GOT3 (cell line): ENCODE results near the gene AGBL1.
"Not testable (repeated sequence)": the region's sequence is repeated elsewhere in the genome, so short reads cannot be mapped to it uniquely, and the experiment has no call there.

Experiments used
- DNase-seq: peaks from one replicate; lab custom pipeline; 2025; ENCODE audit warnings: mixed read lengths; lab: John Stamatoyannopoulos, UW

AGBL1 gene

DNA sequence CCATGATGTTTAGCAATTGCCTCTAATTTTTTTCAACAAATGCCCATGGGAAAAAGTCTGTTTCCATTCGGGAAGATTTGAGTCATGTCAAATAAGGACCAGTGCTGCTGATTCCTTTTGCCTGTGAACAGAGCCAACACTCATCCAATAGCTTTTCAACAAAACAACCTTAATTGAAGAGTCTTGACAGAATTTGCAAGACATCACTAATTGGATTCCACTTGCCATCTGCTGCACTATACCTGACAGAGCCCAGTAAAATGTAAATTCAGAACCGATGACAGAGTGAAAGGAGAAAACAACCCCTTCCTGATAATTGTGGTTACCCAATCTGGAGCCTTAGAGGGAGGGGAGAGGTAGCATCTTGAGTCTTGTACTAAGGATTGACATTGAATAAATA is 426.7 kb downstream of the AGBL1 start:
- no peak for DNase-seq

DNA sequence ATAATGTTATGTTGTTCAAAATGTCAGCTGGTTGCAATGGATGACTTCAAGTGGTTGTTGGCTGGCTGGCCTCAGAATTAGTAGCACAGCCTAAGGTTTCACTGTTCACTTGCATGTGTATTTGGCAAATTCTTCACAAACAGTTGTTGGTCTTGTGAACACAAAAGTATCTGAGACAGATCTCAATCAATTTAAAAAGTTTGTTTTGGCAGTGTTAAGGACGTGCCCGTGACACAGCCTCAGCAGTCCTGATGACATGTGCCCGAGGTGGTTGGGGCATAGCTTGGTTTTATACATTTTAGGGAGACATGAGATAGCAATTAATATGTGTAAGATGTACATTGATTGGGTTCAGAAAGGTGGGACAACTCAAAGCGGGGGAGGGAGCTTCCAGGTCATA is 436.0 kb downstream of the AGBL1 start:
- no peak for DNase-seq

DNA sequence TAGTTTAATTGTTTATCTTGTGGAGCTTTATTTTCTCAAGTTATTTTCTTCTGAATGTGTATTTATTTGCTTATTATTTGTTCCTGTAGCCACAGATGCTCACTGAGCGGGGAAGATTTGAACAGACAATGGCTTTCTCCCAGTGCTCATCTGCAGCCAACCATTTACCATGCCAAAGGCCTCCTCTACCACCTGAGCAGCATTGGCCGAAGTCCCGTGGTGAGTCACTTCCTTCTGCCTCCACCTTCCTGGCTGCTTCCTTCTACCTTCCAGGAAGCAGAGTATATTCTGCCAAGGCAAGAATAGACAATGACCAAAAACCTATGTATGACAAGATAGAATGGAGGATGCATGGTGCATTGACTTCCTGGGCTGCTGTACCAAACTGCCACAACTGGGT is 443.1 kb downstream of the AGBL1 start:
- no peak for DNase-seq

DNA sequence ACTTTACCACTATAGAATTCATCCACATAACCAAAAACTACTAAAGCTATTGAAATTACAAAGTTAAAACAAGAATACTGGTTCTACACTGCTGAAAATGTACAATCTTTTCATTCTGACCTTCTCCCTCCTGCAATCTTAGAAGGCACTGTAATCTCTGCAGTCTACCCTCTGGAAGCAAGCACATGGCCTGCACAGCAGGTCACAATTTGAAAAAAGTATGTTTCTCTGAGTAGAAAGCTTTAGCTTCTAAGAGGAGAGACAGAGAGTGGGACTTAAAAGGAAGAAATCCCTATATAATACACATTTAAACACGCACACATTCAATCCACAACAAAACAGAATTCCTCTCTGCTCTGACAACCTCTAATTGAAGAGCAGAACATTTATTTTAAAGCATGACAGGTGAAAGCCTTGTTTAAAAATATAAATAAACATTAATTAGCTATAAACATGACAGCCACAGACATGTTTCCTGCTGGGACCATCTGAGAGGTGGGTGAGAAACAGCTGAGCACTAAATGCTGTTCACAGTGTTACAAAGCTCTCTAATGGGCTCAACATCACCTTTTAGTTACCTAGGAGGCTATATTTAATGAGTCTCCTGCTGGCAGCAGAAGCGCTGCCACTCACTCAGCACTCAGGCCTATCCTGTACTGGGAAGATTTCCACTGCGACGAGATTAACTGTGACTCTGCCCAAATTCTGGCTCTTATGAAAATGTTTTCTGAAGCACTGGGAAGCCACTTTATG is 447.4 kb downstream of the AGBL1 start:
- DNase-seq: no peak

DNA sequence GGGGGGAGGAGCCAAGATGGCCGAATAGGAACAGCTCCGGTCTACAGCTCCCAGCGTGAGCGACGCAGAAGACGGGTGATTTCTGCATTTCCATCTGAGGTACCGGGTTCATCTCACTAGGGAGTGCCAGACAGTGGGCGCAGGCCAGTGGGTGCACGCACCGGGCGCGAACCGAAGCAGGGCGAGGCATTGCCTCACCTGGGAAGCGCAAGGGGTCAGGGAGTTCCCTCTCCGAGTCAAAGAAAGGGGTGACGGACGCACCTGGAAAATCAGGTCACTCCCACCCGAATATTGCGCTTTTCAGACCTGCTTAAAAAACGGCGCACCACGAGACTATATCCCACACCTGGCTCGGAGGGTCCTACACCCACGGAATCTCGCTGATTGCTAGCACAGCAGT is 448.4 kb downstream of the AGBL1 start:
- DNase-seq: not testable (repeated sequence)

DNA sequence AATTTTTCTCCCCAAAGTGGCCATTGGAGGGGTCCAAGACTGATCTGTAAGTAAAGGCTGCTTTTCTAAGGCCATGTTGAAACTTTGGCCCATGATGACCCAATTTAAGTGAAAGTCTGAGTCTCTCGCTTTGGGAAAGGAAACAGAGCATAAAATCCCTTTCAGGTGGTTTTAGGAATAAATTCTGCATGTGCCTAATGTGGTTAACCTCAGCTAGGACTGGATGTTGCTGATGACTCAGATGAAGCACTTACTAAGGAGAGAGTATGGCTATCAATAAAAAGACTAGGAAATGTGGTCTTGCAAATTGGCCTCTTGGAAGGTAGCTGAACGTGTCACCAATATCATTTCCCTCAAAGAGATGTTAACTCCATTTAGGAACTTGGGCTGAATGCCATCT is 458.5 kb downstream of the AGBL1 start:
- no peak for DNase-seq

DNA sequence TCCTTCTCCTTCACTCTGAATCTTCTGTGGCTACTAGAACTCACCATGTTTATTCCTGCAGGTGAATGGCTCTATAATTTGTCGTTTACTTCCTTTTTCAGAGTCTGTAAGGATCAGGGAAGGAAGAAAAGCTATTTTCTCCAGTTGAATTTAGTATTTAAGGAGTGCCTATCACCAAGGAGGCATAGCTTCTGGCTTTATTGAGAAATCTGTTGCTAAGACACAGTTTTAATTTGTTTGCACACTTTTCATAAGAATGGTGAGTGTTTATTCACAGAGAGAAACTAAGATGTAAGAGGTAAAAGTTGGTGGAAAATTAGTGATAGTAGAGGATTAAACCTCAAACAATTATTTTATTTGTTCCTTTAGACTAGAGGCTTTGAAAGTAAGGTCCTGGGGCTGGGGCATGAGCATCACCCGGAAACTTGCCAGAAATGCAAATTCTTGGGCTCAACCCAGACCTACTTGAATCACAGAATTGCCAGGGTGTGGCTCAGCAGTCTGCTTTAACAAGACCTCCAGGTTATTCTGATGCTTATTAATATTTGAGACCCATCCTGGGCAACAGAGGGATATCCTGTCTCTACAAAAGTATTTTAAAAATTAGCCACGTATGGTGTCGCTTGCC is 461.3 kb downstream of the AGBL1 start:
- DNase-seq: no peak

DNA sequence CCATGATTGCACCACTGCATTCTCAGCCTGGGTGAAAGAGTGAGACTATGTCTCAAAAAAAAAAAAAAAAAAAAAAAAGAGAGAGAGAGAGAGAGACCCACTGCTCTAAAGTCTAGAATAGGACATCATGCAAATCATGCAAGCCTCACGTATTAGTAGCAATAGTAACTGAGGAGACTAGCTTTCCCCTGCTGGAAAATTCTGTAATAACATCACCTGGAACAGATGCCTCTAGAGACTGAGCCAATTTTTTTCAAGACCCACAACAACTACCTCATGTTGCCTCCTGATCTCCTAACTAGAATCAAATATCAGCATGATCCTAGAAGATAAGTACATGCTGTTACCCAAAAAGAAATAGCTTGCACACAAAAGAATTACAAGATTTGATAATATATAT is 461.9 kb downstream of the AGBL1 start:
- no peak for DNase-seq

DNA sequence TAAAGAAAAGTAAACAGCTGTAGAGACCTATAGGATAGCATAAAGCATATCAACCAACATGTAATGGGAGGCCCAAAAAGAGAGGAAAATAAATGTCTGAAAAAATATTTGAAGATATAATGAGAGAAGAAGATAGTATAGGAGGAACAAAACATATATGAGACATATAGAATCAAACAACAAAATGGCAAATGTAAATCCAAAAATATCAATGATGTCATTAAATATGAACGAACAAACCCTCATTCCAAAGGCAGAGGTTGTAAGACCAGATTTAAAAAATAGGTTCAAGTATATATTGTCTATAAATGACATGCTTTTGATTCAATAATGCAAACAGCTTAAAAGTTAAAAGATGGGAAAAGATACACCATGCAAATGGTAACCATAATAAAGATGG is 470.4 kb downstream of the AGBL1 start:
- no peak for DNase-seq

DNA sequence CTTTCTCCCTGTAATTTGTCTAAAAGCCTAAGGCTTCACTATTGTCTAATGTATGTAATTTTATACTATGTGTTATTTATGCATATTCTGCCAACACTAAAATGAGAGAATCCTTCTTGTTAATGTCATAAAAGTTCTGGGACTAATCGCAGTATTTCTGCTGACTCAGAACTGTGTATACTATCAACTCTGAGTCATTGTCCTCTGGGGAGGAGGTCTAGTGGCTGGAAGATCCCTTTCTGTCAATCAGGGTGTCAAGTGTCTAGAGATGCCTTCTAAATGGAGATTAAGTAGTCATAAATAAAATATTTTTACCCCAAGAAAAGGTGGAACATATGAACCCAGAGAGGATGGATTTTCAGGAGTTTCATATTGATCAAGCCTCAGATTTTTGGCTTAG is 473.4 kb downstream of the AGBL1 start:
- no peak for DNase-seq

DNA sequence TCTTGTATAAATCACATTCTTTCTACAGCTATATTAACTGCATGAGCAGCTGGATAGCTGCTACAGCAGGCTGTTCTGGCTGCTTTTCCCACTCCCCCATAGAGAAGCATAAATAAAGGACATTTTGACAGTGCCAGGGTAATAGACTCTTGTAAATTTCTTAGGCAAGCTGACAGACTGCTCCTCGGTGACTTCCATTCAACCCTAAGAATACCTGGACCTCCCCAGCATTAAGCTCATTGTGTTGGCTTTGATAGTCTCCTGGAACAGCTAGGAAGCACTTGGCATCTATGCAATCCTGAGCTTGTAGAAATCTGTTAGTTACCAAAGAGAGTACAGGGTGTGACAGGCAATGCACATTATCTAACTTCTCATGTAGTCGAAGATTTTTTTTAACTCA is 475.4 kb downstream of the AGBL1 start:
- no peak for DNase-seq

DNA sequence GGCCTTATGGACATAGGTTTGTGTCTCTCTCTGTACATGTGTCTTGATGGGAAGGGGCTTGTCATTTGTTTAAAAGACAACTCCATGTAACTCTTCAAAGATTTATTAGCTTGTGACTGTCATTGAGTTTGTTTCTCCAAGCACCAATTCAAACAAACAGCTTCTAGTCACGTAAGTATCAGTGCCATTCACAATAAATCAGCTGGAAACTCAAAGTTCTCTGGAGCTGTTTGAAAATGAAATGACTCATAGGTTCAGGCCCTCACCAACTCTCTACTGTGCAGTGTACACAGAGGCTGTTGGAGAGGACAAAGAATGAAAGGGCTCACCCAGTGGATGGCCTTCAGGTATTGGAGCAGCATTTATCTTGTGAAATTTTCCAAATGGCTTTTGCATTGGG is 476.3 kb downstream of the AGBL1 start:
- no peak for DNase-seq

DNA sequence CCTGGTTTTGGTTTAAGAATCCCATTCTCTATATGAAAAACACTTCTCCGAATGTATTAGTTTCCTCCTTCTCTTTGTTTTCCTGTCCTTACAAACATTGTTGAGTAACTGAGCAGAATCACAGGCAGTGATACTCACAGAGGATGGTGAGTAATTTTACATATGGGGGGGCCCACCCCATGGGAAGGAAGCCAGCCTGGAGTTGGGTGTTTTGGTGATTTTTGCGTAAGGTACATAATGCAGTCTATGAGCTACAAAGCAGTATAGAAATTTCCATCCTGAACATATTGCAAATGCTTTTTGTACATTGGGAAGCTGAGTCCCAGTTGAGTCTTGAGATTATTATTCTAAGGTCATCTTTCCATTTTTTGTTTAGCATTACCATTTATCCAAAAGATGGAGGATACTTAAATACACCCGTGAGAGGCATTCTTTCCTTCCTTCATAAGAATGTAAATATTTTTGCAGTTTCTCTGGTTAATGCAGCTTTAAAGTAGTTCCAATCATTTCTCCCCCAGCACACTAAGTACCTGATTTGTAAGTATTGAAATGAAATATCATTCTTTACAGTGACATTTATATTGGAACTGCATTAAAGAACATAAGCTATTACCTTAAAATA is 476.8 kb downstream of the AGBL1 start:
- DNase-seq: no peak

DNA sequence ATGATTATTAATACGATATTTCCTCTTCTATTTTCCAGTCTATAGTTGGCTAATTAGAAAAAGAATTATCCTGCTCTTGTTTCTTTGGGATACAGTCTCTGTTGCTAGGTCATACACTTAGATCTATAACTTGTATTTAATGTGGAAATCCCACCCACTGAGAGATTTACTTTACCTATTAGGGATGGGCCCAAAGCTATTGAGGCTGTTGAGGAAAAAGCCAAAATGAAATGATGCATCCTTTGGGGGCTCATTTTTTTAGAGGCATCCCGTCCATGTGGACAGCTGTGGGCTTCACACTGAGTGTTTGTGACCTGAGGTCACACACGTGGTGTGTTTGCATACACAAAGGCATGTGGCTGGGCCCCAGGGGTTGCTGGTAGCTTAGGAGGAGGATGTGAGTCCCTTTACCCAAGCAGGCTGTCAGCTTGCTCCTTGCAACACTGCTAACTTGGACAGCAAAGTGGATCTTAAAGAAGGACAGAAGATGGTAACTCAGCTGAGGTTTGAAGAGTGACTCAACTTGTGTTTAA is 477.4 kb downstream of the AGBL1 start:
- DNase-seq: no peak

DNA sequence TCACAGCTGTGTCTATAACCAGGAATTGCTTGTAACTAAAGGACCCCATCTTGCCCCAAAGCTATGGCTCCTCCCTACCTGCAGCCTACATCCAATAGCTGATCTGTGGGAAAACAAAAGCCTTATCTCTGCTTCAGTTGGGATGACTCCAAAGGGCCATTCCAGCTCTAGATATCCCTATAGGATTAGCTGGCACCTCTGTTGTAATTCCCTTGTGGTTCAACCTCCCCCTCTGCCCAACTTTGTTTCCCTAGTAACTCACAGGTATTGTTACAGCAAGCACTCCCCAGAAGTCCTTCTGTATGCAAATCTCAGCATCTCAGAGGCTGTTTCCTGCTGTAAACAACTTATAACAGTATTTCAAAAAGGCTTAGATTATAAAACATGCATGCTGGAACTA is 478.6 kb downstream of the AGBL1 start:
- DNase-seq: no peak

DNA sequence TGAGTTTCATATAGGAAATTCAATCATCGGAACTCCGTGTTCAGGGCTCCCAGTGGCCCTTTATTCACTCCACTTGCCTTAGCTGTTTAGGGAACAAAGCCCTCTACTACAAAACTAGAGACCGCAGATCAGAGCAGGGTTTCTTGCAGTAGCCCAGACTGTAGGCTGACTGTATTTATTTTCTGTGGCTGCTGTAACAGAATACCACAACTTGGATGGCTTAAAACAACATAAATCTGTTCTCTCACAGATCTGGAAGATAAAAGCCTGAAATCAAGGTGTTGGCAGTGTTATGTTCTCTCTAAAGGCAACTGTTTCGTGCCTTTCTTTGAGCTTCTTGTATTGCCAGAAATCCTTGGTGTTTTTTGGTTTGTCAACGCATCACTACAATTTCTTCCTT is 479.0 kb downstream of the AGBL1 start:
- DNase-seq: no peak

DNA sequence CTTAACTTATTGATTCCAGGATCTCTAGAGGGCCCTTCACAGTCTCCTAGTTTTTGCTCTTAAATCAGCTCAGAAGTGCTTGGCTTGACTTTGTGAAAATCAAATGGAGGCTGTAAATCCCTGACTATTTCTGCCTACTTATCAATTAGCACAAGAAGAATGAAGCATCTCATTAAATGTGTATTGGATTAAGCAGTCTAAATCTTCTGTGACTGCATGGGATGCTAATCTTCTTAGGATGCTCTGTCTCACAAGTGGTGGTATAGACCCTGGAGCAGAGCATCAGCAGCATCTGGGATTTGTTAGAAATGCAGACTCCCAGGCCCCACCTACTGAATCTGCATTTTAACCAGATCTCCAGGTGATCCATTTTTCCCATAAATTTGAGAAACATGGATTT is 488.7 kb downstream of the AGBL1 start:
- DNase-seq: no peak

DNA sequence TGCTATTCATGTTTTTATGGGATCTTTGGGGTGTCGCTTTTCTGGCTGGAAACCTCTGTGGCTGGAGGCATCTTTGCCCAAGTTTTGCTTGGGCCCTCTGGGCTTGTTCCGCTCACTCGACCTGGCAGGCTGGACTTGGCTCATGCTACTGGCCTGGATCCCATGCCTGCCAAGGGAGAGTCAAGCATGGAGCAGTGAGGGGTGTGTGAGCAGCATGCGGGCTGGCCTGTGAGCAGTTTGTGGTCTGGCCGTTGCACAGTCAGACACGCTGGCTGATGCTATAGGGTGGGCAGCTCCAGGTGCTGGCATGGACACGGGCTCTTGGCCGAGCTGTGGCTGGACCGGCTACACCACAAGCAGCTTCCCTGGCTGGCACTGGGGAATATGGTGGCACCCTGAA is 491.1 kb downstream of the AGBL1 start:
- no peak for DNase-seq

DNA sequence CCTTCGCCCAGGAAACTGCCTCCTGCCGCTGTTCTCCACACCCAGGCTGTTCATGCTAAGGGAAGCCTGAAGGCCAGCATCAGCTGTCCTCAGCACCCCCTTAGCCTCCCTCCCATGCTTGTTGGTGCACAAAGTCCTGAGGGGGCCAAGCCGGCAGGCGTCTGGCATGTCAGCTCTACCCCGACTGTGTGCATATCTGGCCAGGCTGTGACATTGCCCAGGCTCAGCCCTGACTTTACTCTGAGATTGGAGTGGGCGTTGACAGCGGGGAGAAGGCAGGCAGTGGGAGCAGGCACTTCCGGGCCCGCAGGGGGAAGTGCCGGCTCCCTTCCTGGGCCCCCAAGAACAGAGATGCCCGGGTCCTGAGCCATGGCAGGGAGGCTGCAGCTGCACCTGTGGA is 492.2 kb downstream of the AGBL1 start:
- no peak for DNase-seq

DNA sequence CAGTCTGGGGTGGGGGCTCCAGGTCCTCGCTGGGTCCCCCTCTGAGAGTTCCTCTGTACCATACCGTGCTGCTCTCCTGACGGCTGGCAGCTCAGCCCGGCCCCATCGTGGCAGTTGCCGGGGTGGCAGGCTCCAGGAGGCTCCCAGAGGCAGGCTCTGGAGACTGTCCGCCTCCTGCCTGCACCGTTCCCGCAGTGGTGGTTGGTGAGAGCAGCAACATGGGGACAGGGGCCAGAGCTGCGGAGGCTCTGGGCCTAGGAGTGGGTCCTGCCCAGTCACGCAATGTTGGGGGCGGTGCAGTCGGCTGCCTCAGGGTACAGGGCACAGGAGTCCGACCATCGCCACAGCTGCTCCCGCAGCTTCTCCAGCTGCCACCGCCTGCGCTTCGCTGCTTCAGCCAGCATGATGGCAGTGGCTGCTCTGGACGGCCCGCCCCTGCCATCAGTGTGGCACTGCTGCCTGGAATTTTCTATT is 492.7 kb downstream of the AGBL1 start:
- DNase-seq: no peak

DNA sequence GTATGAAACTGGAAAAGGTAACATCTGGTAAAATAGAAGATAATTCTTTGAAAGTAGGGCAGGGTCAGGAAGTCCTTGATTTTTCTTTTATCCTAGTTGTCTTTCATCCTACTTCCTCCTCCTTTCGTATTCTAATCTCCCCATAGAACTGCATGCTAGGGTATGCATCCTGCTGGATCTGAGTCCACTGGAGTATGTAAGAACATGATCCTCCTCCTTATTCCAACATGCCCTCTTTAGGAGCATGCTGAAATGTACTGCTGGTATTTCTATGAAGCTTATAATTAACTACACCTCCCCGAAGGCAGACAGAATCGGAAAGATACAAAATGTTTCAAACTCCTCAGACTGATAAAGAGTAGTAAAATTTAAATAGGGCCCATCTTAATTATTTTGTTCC is 493.8 kb downstream of the AGBL1 start:
- DNase-seq: no peak

DNA sequence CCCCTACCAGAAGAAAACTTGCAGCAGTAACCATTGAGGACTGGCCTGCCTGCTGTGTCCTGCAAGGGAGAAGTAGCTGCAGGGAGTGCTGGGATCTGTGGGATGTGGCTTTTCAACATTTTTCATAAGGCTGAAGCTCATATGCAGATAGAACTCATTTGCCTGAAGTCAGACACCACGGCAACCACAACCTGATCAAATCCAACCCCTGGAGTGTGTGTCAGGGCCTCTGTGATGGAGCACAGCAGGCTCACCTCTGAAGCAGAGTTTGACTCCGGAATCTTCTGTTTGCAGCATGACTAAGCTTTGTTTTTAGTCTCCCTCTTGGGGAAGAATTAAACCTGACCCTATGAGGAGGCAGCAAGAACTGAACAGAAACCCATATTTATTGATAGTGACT is 508.7 kb downstream of the AGBL1 start:
- DNase-seq: no peak

DNA sequence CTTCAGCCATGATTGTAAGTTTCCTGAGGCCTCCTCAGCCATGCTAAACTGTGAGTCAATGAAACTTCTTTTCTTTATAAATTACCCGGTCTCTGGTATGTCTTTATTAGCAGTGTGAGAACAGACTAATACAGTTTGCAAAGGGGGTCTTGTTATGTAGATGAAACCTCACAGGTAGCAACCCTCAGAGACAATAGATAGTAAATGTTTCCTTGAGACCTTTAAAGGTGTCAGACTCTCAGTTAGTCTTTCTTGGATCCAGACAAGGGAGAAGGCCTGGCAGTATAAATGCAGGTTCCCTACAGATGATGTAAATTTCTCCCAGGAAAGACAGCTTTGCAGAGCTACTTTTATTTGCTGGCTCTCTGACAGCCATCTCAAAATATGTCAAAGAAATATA is 510.8 kb downstream of the AGBL1 start:
- DNase-seq: no peak
